ENCODE measurements around the gene RPS6KB2.
"Not testable (repeated sequence)": the region's sequence is repeated elsewhere in the genome, so short reads cannot be mapped to it uniquely, and the experiment has no call there.

The RPS6KB2 gene

GRCh38 chr11:67468056-67468455 is 39.8 kb downstream of the RPS6KB2 start:
- TF ChIP-seq CTCF (conservative IDR thresholded peaks at IDR 0.05; ENCODE audit: low read length): no peak
- DNase-seq (ENCODE audit: low read depth): peak; percentile 3
- H3K4me3 ChIP-seq (ENCODE audit: low read length): peak overlapping the region; percentile 72

GRCh38 chr11:67468456-67468758 is 40.1 kb downstream of the RPS6KB2 start:
- TF ChIP-seq CTCF (conservative IDR thresholded peaks at IDR 0.05; ENCODE audit: low read length): no peak
- DNase-seq (ENCODE audit: low read depth): no peak
- H3K4me3 ChIP-seq (ENCODE audit: low read length): peak overlapping the region; percentile 72

GRCh38 chr11:67468759-67469507 is 40.6 kb downstream of the RPS6KB2 start, which contains the start of gene TMEM134:
TSS of gene TMEM134 (minus strand) at chr11:67469251. CDS start at chr11:67469192, 59 bp downstream.
- peak; percentile 37; the same call in 1 of the 2 replicates for TF ChIP-seq CTCF (conservative IDR thresholded peaks at IDR 0.05; ENCODE audit: low read length)
- peak within 1 kb of the TSS; percentile 76 for H3K4me3 ChIP-seq (ENCODE audit: low read length)
- peak; percentile 90 for DNase-seq (ENCODE audit: low read depth)

- TF ChIP-seq CTCF (conservative IDR thresholded peaks at IDR 0.05; ENCODE audit: low read length): no peak
- H3K4me3 ChIP-seq (ENCODE audit: low read length): peak overlapping the region; percentile 76
- DNase-seq (ENCODE audit: low read depth): no peak
Observed at GRCh38 chr11:67469508-67469811, 41.2 kb downstream of the RPS6KB2 start.

GRCh38 chr11:67470337-67471002 is 42.2 kb downstream of the RPS6KB2 start:
- no peak for TF ChIP-seq CTCF (conservative IDR thresholded peaks at IDR 0.05; ENCODE audit: low read length)
- no peak for DNase-seq (ENCODE audit: low read depth)
- H3K4me3 ChIP-seq (ENCODE audit: low read length): no peak overlapping the region

- no peak overlapping the region for H3K4me3 ChIP-seq (ENCODE audit: low read length)
- TF ChIP-seq CTCF (conservative IDR thresholded peaks at IDR 0.05; ENCODE audit: low read length): no peak
- no peak for DNase-seq (ENCODE audit: low read depth)
Observed at GRCh38 chr11:67472882-67473281, 44.6 kb downstream of the RPS6KB2 start.

GRCh38 chr11:67476692-67477091 is 48.4 kb downstream of the RPS6KB2 start:
- not testable (repeated sequence) for H3K4me3 ChIP-seq (ENCODE audit: low read length); DNase-seq (ENCODE audit: low read depth)

- DNase-seq (ENCODE audit: low read depth); H3K4me3 ChIP-seq (ENCODE audit: low read length): not testable (repeated sequence)
Observed at GRCh38 chr11:67477344-67478050, 49.2 kb downstream of the RPS6KB2 start.
